NCI-H187 treated with DMSO at 0.1 percent for 48 hours (cell line): ENCODE measurements around the gene NEMP1.
"Not testable (repeated sequence)": the region's sequence is repeated elsewhere in the genome, so short reads cannot be mapped to it uniquely, and the experiment has no call there.

Source experiments
- DNase-seq: peaks from one replicate; lab custom pipeline; 2025; lab: John Stamatoyannopoulos, UW

Gene NEMP1

DNA sequence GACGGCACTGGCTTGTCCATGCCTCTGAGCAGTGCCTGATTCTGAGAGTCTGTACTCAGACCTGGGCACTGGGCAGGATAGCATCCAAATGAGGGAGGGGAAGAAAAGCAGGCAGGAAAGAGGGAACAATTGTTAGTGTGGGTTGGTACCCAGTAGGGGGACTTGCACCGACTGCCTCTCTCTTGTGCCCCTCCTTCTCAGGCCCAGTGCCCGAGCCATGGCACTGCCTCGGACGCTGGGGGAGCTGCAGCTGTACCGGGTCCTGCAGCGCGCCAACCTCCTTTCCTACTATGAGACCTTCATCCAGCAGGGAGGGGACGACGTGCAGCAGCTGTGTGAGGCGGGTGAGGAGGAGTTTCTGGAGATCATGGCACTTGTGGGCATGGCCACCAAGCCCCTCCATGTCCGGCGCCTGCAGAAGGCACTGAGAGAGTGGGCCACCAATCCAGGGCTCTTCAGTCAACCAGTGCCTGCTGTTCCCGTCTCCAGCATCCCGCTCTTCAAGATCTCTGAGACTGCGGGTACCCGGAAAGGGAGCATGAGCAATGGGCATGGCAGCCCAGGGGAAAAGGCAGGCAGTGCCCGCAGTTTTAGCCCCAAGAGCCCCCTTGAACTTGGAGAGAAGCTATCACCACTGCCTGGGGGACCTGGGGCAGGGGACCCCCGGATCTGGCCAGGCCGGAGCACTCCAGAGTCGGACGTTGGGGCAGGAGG is 12.5 kb upstream of the NEMP1 start:
- DNase-seq = no peak

DNA sequence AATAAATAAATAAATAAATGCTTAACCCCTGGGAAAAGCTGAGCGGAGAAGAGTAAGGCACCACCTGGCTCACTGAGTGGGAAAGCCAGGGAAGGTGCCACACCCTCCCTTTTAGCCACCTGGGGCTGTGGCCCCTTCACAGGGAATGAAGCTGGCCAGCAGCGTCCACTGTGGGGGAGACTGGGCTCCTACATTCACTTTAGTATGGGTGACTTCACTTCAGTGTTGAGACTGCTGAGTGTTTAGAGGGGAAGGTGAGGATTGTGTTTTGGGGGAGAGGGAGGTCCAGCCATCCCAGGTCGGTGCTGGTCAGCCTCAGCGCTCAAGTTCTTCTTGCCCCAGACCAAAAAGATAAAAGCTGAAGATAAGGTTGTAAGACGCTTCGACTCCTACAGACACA is 11.9 kb upstream of the NEMP1 start:
- DNase-seq = no peak

DNA sequence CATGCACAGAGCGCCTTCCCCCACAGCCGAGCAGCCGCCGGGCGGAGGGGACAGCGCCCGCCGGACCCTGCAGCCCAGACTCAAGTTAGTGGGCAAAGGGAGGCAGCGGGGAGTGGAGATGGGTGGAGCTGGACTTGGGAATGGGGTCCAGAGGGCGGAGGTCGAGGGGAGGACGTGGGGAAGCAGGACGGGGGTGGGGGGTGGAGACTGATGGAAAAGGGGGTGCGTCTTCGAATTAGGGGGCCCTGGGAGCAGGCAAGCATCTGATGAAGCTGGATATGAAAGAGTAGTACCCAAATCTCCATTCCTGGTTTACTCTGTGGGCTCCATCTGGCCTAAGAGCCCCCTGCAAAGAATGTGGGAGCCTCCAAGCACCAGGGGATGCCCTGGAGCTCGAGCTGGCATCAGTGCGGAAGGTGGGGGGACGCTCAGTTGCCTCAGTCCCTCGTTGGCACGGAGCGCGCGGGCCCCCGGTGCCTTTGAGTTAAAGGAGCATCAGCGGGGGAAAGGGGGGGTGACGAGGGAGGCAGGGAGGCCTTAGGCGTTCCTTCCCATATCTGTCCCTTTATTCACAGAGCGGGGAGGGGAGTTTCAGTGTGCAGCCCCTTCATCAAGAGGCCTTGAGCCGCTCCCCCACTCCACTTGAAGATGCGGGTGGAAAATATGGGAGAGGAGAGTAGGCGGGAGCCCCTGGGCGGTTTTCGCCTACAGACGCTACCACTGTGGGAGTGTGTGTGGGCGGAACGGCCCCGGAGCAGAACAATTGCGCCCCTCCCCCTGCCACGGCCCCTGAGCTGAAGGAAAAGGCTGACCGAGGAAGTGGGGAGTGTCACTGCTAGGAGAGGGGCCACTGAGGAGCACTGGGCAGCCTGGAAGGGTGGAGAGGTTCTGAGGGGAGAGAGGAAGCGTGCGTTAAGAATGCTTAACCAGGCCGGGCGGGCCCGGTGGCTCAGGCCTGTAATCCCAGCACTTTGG is 11.0 kb upstream of the NEMP1 start:
- no peak for DNase-seq

DNA sequence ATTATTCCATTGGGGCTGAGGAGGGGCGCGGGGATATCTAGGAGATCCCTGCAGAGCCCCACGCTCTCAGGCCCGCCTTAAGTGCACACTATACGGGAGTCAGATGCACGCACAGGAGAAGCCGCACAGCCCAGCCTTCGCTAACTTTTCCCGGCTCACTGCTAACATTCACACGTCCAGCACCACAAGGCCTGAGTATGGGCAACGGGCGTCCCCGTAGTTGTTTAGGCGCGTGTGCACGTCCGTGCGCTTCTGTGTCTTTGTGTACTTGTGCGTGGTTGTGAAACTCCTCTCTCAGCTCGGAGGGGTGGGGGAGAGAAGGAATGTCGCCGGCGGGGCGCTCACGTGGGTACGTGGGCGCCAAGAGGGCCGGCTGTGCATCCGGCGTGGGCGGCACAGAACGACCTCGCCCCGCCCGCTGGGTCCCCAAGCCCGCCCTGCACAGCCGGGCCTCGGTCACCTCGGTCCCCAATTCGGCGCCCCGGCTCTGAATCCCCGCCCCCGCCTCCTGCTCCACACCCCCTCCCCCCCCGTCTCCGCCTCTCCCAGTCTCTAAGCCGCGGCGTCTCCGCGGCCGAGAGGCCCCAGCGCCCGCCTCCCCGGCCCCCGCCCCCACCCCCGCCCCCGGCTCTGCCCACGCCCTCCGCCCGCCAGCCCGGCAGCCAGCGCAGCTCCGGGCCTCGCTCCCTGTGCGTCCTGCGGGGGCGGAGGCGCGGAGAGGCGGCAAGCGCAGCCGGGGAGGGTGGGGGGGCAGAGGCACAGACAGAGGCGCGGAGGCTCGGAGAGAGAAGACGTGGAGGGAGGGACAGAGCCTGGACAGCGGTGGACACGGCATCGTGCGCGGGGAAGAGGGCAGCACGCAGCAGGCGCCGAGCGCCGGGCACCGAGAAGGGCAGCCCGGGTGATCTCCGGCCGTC is 10.0 kb upstream of the NEMP1 start, which contains the start of gene NAB2:
TSS of gene NAB2 (plus strand) at position 761 of the 917 bp plus-strand sequence. CDS start 158 bp downstream, outside the sequence.
- DNase-seq = peak; percentile 70

DNA sequence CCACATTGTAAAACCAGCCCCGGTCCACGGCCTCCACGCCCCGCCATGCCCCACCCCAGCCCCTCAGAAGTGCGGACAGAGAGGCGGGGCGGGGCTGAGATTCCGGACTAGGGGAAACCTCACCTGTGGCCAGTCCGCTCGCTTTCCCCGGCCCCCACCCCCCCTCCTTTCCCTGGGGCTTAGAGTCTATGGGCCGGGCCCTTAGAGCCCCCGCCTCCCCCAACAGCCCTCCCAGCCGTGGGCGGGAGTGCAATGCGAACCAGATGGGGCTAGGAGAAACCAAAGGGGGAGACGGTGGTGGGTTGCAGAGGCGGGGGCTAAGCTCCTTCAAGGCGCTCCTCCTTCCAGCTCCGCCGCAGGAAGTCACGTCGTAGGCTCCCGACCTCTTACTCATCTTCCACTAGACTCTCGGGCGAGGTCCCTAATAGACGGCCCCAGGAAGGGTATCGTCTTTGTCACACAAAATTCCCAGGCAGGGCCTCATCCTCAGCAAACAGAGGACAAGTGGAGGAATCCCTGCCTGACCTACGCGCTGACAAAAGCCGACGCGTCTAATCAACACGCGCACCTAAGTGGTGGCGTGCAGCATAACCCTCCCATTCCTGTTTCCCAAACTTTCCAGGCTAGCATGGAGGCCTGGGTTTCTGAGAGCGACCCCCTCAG is 9.2 kb upstream of the NEMP1 start:
- DNase-seq = no peak

DNA sequence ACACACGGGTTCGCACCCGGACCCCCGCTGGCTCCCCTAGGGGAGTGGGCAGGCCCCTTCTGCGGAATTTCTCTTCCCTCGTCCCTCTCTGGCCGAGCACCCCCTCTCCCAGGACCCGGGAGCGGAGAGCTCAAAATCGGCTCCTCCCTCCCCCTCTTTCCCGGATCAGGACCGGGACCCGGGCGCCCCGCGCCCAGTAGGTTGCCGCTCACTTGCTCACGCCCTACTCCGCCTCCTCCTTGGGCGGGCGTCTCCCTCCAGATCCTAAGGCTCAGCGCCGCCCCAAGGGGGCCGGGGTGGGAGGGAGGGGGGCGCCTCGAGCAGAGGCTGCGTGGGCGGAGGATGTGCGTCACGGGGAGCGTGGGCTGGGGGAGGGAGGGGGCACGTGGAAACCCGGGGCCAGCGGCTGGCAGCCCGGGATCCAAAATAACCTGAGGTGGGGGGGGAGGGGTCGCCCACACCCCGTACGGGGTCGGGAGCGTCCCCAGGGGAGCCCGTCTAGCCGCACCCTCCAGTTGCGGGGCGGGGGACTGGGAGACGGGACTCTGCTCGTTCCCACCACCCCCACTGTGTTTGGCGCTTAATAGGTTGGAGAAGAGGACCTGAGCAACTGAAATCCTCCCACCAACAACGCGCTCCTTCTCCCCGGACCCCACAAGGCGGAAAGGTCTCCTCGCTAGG is 8.6 kb upstream of the NEMP1 start:
- DNase-seq = no peak

DNA sequence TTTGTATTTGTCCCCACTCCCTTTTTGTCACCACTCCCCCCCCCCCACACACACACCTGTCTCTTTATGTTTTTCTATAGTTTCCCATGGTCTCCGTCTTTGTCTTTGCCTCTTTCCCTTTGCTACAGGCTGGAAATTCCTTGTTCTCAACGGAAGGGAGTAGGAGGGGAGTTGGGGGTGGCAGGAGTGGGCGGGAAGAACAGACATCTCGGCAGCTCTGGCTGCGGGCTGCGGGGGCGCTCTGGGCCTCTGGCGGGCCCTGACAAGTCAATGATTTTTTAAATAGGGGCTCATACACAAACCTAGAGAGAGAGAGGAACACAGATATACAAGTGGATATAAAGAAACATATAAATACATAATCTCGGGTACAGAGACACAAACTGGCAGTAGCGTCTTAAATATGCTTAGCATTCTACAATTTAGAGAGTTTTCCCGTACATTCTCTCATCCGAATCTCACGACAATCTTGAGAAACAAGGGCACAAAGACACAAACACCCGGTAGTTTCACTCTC is 8.0 kb upstream of the NEMP1 start:
- DNase-seq = no peak

DNA sequence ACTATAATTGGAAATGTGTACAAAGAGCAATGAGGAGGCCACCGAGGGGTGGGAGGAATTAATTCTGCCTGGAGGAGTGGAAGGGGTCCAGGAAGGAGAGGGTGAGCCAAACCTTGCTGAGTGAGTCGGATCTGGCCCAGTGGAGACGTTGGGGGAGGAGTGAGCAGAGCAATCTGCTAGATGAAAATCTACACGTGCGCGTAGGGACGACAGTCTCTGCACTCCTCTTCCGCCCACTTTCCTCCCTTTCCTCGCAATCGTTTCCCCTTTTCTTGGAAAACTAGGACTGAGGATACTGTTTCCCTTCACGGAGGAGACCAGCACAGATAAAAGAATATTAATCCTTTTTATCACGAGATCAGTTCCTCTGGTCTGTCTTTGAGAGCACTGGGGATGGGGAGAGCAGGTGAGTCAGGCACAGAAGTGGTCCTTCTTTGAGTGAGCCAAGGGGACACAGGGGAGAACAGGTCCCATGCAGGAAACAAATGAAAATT is 7.5 kb upstream of the NEMP1 start:
- no peak for DNase-seq

DNA sequence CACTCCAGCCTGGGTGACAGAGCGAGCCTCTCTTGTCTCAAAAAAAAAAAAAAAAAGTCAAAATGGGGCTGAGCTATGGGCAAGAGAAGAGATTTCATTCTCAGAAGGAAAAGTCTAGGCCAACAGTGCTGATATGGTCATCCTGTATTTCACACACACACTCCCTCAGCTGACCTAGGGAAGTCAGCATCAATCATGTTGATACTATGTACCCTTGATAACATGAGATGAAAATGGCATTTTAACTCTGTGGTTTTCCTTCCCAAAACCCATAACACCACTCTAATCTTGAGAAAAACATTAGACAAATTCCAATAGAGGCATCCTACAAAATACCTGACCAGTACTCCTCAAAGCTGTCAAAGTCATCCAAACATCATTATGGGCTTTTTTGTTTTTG is 2.3 kb upstream of the NEMP1 start:
- DNase-seq = no peak

DNA sequence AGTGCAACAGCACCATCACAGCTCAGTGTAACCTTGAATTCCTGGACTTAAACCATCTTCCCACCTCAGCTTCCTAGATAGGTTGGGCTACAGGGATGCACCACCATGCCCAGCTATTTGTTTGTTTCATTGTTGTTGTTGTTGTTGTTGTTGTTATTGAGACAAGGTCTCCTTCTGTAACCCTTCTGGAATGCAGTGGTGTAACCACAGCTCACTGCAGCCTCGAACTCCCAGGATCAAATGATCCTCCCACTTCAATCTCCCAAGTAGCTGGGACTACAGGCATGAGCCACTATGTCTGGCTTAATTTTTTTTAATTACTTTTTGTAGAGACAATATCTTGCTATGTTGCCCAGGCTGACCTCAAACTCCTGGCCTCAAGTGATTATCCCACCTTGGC is 1.2 kb upstream of the NEMP1 start:
- DNase-seq = no peak

DNA sequence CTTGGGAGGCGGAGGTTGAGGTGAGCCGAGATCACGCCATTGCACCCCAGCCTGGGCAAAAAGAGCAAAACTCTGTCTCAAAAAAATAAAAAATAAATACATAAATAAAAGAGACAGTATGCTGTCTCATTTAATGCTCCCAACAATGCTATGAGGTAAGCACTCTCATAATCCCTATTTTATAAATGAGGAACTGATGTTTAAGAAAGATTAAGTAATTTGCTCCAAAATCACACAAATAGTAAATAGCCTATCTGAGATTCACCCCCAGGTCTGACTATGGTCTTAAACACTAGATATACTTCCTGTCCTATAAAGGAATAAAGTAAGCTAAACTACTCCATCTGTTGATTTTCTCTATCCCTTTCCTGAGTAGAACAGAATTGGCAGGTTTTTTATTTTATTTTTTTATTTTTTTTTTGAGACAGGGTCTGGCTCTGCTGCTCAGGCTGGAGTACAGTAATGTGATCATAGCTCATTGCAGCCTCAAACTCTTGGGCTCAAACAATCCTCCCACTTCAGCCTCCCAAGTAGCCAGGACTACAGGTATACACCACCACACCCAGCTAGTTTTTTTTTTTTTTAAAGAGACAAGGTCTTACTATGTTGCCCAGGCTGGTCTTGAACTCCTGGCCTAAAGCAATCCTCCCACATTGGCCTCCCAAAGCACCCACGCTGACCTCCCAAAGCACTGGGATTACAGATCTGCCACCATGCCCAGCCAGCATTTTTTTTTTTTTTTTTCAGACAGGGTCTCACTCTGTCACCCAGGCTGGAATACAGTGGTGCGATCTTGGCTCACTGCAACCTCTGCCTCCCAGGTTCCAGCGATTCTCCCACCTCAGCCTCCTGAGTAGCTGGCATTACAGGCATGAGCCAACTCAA is 4.8 kb downstream of the NEMP1 start:
- DNase-seq = not testable (repeated sequence)

DNA sequence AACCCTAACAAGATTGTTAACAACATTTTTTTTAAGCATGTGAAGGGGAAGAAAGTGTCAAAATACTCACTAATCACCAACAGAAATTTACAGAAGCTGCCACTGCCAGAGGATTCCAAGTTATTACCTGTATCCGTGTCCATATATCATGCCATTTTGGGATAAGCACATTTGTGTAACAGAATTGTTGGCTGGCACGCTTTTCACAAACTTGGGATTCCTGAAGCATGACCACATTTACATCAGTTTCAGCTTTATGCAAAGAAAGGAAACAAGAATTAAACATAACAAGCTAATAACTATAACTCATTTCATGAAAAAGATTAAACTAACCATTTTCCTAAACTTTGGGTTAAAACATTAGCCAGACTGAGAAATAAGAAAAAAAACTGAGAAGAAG is 5.9 kb downstream of the NEMP1 start:
- no peak for DNase-seq

DNA sequence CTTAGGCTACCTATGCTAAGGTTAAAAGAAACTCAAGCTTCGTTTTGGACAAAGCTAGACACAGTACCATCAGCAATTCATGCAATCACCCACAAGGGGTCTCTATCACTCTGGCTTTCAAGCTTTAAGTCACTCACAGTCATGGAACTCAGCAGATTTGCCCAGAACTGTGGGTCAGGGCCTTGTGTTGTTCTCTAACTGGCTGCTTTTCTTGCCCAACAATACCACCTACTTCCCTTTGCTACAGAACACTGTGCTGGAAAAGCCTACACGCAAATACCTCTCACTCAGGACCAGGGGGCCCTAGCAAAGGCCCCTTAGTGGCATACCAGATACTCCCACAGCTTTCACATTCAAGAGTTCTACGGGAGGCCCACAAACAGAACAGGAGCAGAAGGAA is 9.1 kb downstream of the NEMP1 start:
- DNase-seq = peak; percentile 19

DNA sequence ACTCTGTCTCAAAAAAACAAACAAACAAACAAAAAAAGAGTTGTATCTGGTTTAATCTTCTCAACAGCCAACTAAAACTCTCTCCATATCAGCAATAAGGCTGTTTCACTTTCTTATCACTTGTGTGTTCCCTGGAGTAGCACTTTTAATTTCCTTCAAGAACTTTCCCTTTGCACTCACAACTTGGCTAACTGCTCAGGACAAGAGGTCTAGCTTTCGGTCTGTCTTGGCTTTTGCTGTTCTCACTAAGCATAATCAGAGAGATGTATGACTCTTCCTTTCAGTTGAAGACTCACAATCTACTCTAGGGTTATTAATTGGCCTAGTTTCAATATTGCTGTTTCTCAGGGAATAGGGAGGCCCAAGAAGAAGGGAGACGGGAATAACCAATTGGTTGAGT is 12.3 kb downstream of the NEMP1 start:
- no peak for DNase-seq

DNA sequence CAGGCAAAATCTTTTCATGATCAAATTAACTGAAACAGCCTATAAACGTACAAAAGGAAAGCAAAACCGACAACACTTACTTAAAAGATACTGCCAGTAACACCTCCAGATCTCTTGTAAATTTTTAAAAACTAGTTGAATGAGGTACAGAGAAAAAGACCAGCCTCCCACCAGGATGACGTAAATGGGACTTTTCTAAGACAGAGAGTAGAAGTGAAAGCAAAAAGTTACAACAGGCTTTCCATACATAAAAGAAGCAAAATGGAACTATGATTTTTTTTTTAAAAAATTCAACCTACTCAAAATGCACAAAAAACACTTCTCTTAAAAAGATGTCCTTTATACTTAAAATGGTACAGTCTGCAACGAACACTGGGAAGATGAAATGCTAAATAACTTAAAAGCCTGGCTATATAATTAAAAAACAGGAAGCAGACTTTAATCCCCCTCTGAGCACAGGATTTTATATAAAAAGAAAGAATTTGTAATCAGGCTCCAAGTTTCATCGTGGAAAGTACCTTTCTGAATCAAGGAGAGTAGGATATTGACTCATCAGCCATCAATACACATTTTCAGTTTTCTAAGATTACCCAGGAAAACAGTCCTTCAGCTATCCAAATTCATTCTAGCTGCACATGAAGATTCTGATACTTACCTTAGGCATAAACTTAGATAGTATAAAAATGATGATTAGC is 14.5 kb downstream of the NEMP1 start:
- DNase-seq = no peak

DNA sequence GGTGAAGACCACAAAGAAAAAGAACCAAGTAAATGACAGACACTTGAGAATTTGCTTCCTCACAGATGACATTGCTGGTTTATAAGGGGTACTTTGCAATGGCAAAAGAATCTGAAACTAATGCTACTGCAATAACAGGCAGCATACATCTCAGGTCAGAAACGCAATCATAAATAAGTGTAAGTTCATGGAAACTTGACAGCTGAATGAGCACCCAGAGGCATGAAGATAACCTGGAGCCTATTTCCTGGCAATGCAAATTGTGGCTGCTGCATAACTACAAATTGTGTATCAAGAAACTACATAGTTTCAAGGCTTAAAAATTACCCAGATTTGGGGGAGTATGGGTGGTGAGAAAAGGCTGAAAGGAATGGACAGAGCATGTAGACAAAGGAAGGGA is 20.1 kb downstream of the NEMP1 start:
- DNase-seq = no peak

DNA sequence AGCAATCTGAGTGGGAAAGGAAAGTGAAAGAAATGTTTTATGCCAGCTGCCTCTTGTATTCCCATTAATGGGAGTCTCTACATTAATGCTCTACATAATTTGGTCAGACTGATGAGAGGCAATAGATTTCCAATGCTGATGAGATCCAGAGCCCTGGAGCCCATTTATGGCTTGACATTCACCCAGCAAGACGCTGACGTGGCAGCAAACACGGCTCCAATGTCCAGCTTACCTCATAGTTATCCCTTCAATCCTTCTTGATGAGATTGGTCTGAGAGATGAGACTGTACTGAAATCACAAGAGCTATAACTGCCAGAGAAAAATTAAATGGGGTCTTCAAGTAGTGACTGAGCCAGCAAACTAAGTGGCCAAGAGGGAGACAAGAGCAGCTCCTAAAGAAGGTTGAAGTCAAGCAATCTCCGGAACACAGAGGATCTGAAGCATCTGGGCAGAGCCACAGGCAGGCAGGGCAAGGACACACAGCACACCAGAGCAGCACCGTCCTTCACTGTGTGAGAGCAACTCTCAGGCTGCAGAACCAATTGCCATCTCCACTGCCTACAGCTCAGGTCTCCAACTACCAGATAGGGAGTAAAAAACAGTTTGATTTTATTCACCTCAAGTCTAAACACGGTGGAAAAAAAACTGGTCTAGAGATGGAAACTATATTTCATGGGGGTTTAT is 21.4 kb downstream of the NEMP1 start:
- DNase-seq = no peak

DNA sequence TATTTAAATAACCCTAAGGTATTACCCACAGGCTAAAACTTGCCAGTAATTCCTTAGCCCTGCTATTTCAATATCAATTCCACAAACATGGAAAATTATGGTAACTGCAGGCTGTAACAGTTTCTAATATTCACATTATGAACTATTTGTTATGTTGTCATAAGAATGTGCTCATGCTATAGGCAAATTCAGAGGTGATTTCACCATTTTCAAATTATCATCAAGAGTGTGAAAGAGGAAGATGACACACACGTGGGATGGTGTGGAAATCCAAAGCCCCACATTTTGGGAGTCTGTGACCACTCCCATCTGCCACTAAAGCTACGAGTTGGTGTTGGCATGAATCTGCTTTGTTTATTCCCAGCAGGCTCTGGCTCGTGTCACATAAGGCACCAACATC is 22.8 kb downstream of the NEMP1 start:
- no peak for DNase-seq
